ENCODE measurements around the gene PLEKHM2.
"Not testable (repeated sequence)": the region's sequence is repeated elsewhere in the genome, so short reads cannot be mapped to it uniquely, and the experiment has no call there.

The PLEKHM2 gene

DNA sequence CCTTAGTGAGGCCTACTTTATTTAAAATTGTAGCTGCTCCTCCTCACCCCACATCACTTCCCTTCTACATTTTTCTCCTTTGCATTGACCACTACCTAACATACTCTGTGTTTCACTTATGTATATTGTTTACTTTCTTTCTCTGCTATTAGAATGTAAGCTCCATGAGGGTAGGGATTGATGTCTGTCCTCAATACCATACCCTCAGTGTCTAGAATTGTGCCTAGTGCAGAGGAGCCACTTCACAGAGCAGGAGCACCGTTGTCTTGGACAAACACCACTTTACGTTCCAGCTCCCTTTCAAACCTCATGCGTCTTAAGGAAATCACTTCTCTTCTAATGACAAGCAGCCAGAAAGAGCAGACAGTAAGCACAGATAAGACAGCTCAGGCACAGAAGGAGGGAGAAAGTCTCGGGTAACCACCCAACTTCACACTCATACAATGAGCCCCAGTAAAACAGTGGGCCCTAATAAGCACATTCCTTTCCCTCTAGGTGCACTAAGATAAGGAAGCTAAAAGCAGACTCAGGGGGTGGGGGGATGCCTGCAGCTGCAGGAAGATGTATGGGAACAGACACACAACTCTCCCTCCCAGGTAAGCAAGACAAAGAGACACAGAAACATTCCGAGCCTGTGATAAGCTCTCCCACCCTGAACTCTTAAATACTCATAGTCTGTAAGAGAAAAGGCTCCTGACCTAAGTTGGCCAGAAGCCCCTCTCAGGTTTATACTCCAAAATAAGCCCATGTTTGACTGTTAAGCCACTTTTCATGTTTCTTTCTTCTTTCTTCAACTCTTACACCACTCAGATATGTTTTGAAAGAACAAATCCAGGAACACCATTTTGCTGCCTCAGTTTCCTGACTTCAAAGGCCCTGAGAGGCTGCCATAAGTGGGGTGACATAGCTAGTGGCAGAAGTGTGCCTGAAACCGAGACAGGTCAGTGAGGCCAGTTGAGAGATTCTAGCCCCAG, 7.1 kb upstream of the PLEKHM2 start:
- DNase-seq (ENCODE audit: low spot score), result no peak

- DNase-seq (ENCODE audit: low spot score), result no peak
Observed at GRCh38 chr1:15678578-15678977, 5.5 kb upstream of the PLEKHM2 start.

- no peak for DNase-seq (ENCODE audit: low spot score)
Observed at GRCh38 chr1:15680131-15680530, 4.0 kb upstream of the PLEKHM2 start.

GRCh38 chr1:15680561-15681348, 3.4 kb upstream of the PLEKHM2 start:
- DNase-seq (ENCODE audit: low spot score), result no peak

- no peak for DNase-seq (ENCODE audit: low spot score)
Observed at GRCh38 chr1:15681349-15682292, 2.5 kb upstream of the PLEKHM2 start.

- DNase-seq (ENCODE audit: low spot score), result no peak
Observed at GRCh38 chr1:15682936-15683341, 1.2 kb upstream of the PLEKHM2 start.

DNA sequence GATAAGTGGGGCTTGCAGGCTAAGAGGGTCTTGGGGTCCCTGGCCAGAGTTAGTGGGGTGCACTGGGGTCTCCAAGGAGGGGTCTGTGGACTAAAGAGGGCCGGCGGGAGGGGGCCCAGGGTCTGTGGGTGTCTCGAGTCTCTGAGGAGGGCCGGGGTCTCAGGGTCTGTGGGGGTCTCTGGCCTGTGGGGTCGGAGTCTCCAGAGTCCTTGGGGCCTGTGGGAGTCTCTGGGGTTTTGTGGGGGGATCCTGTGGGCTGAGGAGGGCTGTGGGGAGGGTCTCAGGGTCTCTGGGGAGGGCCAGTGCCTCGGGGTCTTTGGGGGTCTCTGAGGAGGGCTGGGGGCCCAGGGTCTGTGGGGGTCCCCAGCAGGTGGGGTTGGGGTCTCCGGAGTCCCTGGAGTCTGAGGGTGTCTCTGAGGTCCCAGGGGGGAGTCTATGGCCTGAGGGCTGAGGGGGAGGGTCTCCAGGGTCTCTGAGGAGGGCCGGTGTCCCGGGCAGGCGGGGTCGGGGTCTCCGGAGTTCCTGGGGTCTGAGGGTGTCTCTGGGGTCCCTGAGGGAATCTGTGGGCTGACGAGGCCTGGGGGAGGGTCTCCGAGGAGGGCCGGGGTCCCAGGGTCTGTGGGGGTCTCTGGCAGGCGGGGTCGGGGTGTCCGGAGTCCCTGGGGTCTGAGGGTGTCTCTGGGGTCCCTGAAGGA, 628 bp upstream of the PLEKHM2 start:
- no peak for DNase-seq (ENCODE audit: low spot score)

DNA sequence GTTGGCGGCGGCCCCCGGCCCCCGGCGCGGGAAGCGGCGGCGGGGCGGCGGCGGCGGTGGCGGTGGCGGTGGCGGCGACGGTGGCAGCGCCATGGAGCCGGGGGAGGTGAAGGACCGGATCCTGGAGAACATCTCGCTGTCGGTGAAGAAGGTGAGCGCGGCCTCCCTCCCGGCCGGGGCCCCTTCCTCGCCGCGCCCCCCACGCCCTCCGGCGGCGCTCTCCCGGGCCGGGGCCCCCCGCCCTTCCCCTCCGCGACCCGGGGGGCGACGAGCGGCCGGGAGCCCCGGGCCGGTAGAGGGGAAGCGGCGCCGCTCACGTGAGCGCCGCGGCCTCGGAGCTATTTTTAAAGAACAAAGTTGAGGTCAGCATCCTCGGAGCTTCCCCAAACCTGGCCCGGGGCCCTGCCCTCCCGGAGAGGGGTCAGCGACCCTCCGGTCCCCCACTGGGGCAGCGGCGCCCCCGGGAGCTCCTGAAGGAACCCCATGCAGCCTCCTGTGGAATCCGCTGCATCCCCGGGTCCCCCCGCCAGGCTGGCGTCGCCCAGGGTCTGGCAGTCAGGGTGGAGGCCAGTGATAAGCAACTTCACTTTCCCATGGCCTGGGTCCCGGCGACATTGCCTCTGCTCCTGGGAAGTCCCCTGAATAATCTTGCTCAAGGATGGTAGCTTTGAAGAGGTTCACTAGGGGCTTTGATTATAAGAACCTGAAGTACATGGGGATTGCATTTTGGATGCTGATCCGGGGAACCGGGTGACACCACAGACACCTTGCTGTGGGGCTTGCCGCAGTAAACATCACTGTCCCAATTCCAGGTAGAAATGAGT, 560 bp downstream of the PLEKHM2 start:
- peak; percentile 17 for DNase-seq (ENCODE audit: low spot score)

GRCh38 chr1:15685820-15686219, 1.7 kb downstream of the PLEKHM2 start:
- DNase-seq (ENCODE audit: low spot score), result no peak

- no peak for DNase-seq (ENCODE audit: low spot score)
Observed at GRCh38 chr1:15687446-15687845, 3.3 kb downstream of the PLEKHM2 start.

- no peak for DNase-seq (ENCODE audit: low spot score)
Observed at GRCh38 chr1:15690317-15690716, 6.2 kb downstream of the PLEKHM2 start.

- no peak for DNase-seq (ENCODE audit: low spot score)
Observed at GRCh38 chr1:15691434-15692032, 7.4 kb downstream of the PLEKHM2 start.

- DNase-seq (ENCODE audit: low spot score), result no peak
Observed at GRCh38 chr1:15692121-15692682, 8.1 kb downstream of the PLEKHM2 start.

DNA sequence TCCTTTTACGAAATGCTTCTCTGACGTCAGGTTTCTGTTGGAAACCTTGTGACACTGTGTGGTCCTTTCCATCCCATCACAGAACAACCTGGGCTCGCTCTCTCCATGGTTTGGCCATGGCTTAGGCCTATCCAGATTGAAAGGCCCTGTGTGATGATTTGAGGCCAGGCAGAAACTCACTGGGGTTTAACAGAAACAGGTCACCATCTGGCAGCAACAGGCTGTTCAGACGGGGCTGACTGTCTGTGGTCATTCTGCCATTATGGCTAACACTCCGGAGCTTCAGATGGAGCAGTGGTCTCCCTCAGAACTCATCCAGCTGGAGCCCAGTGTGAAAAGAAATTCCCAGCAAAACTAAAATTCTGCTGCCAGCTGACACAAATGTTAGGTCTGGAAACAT, 9.3 kb downstream of the PLEKHM2 start:
- DNase-seq (ENCODE audit: low spot score), result no peak

GRCh38 chr1:15696956-15697521, 12.9 kb downstream of the PLEKHM2 start:
- peak; percentile 51 for DNase-seq (ENCODE audit: low spot score)

DNA sequence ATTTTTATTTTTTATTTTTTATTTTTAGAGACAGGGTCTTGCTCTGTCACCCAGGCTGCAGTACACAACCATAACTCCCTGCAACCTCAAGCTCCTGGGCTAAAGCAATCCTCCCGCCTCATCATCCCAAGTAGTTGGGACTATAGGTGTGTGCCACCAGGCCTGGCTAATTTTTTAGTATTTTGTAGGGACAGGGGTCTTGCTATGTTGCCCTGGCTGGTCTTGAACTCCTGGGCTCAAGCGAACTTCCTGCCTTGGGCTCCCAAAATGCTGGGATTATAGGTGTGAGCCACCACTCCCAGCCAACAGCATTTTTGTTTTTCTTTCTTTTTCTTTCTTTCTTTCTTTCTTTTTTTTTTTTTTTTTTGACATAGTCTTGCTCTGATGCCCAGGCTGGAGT, 14.1 kb downstream of the PLEKHM2 start:
- no peak for DNase-seq (ENCODE audit: low spot score)

DNA sequence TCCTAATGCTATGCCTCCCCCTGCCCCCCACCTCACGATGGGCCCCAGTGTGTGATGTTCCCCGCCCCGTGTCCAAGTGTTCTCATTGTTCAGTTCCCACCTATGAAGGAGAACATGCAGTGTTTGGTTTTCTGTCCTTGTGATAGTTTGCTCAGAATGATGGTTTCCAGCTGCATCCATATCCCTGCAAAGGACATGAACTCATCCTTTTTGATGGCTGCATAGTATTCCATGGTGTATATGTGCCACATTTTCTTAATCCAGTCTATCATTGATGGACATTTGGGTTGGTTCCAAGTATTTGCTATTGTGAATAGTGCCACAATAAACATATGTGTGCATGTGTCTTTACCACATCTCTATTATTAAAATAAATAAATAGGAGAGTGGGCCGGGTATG, 15.2 kb downstream of the PLEKHM2 start:
- not testable (repeated sequence) for DNase-seq (ENCODE audit: low spot score)

- no peak for DNase-seq (ENCODE audit: low spot score)
Observed at GRCh38 chr1:15700508-15700907, 16.4 kb downstream of the PLEKHM2 start.

DNA sequence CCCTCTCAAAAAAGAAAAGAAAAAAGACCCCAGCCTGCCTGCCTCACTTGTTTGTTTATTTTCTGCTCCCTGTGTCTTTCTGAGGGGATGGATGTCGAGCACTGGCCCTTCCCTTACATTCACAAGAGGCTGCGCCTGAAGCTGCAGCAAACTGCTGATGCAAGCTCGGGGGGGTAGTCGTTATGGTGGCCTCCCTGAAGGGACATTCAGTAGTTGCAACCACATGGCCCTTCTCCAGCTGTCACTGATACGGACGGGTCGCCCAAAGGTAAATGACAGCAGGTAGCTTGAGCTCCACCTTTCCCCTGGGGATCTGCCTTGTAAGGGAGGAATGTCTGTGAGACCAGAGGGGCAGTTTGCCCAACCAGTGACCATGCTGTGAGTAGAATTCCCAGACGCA, 17.7 kb downstream of the PLEKHM2 start:
- DNase-seq (ENCODE audit: low spot score), result no peak

All from CD4-positive, alpha-beta T cell treated with Interleukin-6 at 100 ng/mL for 8 hours (primary cell).